HG02884 (cell line): Measurements from ENCODE around the gene KRTAP6-2.

ENCODE experiments used
- ATAC-seq: cut with Tn5 transposase; IDR thresholded peaks from one replicate; pipeline ENCODE4 v1.9.1; 2021; ENCODE audit warnings: mild to moderate bottlenecking, moderate library complexity; ENCODE audit not compliant: unreplicated experiment

The KRTAP6-2 gene

GRCh38 chr21:30577766-30578165 lies 20.9 kb downstream of the KRTAP6-2 start:
- no peak for ATAC-seq

GRCh38 chr21:30567617-30568016 lies 31.1 kb downstream of the KRTAP6-2 start:
- no peak for ATAC-seq

GRCh38 chr21:30563630-30564029 lies 35.1 kb downstream of the KRTAP6-2 start:
- ATAC-seq: no peak

- ATAC-seq: no peak
Measured at GRCh38 chr21:30563072-30563471, 35.6 kb downstream of the KRTAP6-2 start.

GRCh38 chr21:30561957-30562356 lies 36.7 kb downstream of the KRTAP6-2 start:
- ATAC-seq: no peak

- ATAC-seq: no peak
Measured at GRCh38 chr21:30561264-30561895, 37.3 kb downstream of the KRTAP6-2 start, which contains the start of gene KRTAP19-7. TSS of gene KRTAP19-7 (minus strand) at chr21:30561314. CDS start at chr21:30561289, 25 bp downstream.

GRCh38 chr21:30555095-30555494 lies 43.6 kb downstream of the KRTAP6-2 start:
- no peak for ATAC-seq

- ATAC-seq: no peak
Measured at GRCh38 chr21:30552782-30553181, 45.9 kb downstream of the KRTAP6-2 start.
